Nephron progenitor cell (in vitro differentiated cells): ENCODE measurements around the gene TIAM2.

Experiments
- DNase-seq: peaks from one replicate; pipeline ENCODE4 v3.0.0; 2021
- H3K27ac Mint-ChIP-seq: 2 replicates; pipeline ENCODE4 v1.8.0; 2021; ENCODE audit warnings: mild to moderate bottlenecking, moderate library complexity, mixed read lengths
- H3K27me3 Mint-ChIP-seq: 2 replicates; pipeline ENCODE4 v1.8.0; 2021; ENCODE audit warnings: mild to moderate bottlenecking, low read depth, mixed read lengths; ENCODE audit not compliant: poor library complexity
- H3K36me3 Mint-ChIP-seq: 2 replicates; pipeline ENCODE4 v1.8.0; 2021; ENCODE audit warnings: low read depth, mixed read lengths
- H3K4me1 Mint-ChIP-seq: 2 replicates; pipeline ENCODE4 v1.8.0; 2021; ENCODE audit warnings: mixed read lengths
- H3K4me3 Mint-ChIP-seq: 2 replicates; pipeline ENCODE4 v1.8.0; 2021; ENCODE audit warnings: mild to moderate bottlenecking, moderate library complexity, mixed read lengths
- H3K9me3 Mint-ChIP-seq: 2 replicates; pipeline ENCODE4 v1.8.0; 2021; ENCODE audit warnings: mild to moderate bottlenecking, moderate library complexity, mixed read lengths
- CTCF ChIP-seq: fragments of 200-600 bp; sonication (generic); IDR thresholded peaks from 2 replicates; pipeline ENCODE4 v1.5.0; 2021; ENCODE audit warnings: antibody characterized with exemption

The TIAM2 gene

GRCh38 chr6:154969796-154970195, 25.3 kb upstream of the TIAM2 start:
- DNase-seq: no peak
- no peak for TF ChIP-seq CTCF
- peaks cover 12% of the 10 kb centered on the region for H3K36me3 Mint-ChIP-seq
- H3K9me3 Mint-ChIP-seq: peaks cover 10% of the 10 kb centered on the region
- no peak overlapping the region for H3K27ac Mint-ChIP-seq
- no peaks in the 10 kb centered on the region for H3K27me3 Mint-ChIP-seq
- H3K4me1 Mint-ChIP-seq: no peaks in the 10 kb centered on the region
- no peak overlapping the region for H3K4me3 Mint-ChIP-seq

GRCh38 chr6:154974485-154975149, 20.5 kb upstream of the TIAM2 start:
- Mint-ChIP-seq H3K36me3 (no peaks in the 10 kb centered on the region), H3K27ac (no peak overlapping the region), H3K4me3 (no peak overlapping the region), H3K27me3 (no peaks in the 10 kb centered on the region), H3K4me1 (no peaks in the 10 kb centered on the region), H3K9me3 (peaks cover 4% of the 10 kb centered on the region)
- no peak for TF ChIP-seq CTCF
- no peak for DNase-seq

- Mint-ChIP-seq H3K36me3 (no peaks in the 10 kb centered on the region), H3K4me3 (no peak overlapping the region), H3K27me3 (no peaks in the 10 kb centered on the region), H3K9me3 (peaks cover 4% of the 10 kb centered on the region), H3K27ac (no peak overlapping the region), H3K4me1 (peaks cover 7% of the 10 kb centered on the region)
- TF ChIP-seq CTCF: no peak
- no peak for DNase-seq
Measured at GRCh38 chr6:154977588-154977987, 17.5 kb upstream of the TIAM2 start.

- Mint-ChIP-seq H3K4me3 (no peak overlapping the region), H3K36me3 (no peaks in the 10 kb centered on the region), H3K27ac (no peak overlapping the region), H3K27me3 (no peaks in the 10 kb centered on the region), H3K4me1 (peaks cover 7% of the 10 kb centered on the region), H3K9me3 (no peaks in the 10 kb centered on the region)
- TF ChIP-seq CTCF: no peak
- DNase-seq: no peak
Measured at GRCh38 chr6:154980273-154981078, 14.6 kb upstream of the TIAM2 start.

GRCh38 chr6:154981079-154981870, 13.8 kb upstream of the TIAM2 start:
- Mint-ChIP-seq H3K4me3 (no peak overlapping the region), H3K9me3 (no peaks in the 10 kb centered on the region), H3K27me3 (no peaks in the 10 kb centered on the region), H3K4me1 (peaks cover 7% of the 10 kb centered on the region), H3K27ac (peak overlapping the region; percentile 58), H3K36me3 (no peaks in the 10 kb centered on the region)
- TF ChIP-seq CTCF: no peak
- no peak for DNase-seq
